Gastrocnemius medialis (tissue), 4 donors: ENCODE results near the gene ST6GALNAC2.

Experiments
- CTCF ChIP-seq, 5 experiments: fragments of 450-650 bp in 3 of 5; fragments of 200-600 bp in 2 of 5; sonication (generic) in 2 of 5; IDR thresholded peaks in 4 of 5; conservative IDR thresholded peaks in 1 of 5; 1 replicate in 4 of 5; 2 replicates in 1 of 5; pipeline ENCODE4 v1.5.1; 2016 to 2019; ENCODE audit warnings: antibody characterized with exemption in 5 of 5, mild to moderate bottlenecking in 3 of 5, moderate library complexity in 3 of 5
- POLR2A ChIP-seq, 2 donors: fragments of 450-650 bp; IDR thresholded peaks; one replicate each; pipeline ENCODE4 v1.6.1; 2017; ENCODE audit warnings: antibody characterized with exemption in 2 of 2, mild to moderate bottlenecking in 2 of 2, moderate library complexity in 2 of 2

- TF ChIP-seq CTCF (IDR thresholded peaks at IDR 0.05 in 4 of 5, conservative IDR thresholded peaks at IDR 0.05 in 1 of 5) = peak; percentile 69 to 85 (median 71)
- TF ChIP-seq POLR2A (IDR thresholded peaks at IDR 0.05) = peak; percentile 93 to 96
These were observed 28.1 kb downstream of the ST6GALNAC2 start for GRCh38 chr17:76557368-76558197.
